ENCODE data around the gene FSHB. TPM values are rescaled to one million over a fixed set of nuclear protein-coding genes. Genes with fewer than 3 reads are reported as not detected.

Gene FSHB
- total and polyA plus RNA-seq, 2 of the 8 experiments (the other 6 are each of a cell fraction or from before 2014, with no cell fraction given): not detected

- TF ChIP-seq, protein P1, sequence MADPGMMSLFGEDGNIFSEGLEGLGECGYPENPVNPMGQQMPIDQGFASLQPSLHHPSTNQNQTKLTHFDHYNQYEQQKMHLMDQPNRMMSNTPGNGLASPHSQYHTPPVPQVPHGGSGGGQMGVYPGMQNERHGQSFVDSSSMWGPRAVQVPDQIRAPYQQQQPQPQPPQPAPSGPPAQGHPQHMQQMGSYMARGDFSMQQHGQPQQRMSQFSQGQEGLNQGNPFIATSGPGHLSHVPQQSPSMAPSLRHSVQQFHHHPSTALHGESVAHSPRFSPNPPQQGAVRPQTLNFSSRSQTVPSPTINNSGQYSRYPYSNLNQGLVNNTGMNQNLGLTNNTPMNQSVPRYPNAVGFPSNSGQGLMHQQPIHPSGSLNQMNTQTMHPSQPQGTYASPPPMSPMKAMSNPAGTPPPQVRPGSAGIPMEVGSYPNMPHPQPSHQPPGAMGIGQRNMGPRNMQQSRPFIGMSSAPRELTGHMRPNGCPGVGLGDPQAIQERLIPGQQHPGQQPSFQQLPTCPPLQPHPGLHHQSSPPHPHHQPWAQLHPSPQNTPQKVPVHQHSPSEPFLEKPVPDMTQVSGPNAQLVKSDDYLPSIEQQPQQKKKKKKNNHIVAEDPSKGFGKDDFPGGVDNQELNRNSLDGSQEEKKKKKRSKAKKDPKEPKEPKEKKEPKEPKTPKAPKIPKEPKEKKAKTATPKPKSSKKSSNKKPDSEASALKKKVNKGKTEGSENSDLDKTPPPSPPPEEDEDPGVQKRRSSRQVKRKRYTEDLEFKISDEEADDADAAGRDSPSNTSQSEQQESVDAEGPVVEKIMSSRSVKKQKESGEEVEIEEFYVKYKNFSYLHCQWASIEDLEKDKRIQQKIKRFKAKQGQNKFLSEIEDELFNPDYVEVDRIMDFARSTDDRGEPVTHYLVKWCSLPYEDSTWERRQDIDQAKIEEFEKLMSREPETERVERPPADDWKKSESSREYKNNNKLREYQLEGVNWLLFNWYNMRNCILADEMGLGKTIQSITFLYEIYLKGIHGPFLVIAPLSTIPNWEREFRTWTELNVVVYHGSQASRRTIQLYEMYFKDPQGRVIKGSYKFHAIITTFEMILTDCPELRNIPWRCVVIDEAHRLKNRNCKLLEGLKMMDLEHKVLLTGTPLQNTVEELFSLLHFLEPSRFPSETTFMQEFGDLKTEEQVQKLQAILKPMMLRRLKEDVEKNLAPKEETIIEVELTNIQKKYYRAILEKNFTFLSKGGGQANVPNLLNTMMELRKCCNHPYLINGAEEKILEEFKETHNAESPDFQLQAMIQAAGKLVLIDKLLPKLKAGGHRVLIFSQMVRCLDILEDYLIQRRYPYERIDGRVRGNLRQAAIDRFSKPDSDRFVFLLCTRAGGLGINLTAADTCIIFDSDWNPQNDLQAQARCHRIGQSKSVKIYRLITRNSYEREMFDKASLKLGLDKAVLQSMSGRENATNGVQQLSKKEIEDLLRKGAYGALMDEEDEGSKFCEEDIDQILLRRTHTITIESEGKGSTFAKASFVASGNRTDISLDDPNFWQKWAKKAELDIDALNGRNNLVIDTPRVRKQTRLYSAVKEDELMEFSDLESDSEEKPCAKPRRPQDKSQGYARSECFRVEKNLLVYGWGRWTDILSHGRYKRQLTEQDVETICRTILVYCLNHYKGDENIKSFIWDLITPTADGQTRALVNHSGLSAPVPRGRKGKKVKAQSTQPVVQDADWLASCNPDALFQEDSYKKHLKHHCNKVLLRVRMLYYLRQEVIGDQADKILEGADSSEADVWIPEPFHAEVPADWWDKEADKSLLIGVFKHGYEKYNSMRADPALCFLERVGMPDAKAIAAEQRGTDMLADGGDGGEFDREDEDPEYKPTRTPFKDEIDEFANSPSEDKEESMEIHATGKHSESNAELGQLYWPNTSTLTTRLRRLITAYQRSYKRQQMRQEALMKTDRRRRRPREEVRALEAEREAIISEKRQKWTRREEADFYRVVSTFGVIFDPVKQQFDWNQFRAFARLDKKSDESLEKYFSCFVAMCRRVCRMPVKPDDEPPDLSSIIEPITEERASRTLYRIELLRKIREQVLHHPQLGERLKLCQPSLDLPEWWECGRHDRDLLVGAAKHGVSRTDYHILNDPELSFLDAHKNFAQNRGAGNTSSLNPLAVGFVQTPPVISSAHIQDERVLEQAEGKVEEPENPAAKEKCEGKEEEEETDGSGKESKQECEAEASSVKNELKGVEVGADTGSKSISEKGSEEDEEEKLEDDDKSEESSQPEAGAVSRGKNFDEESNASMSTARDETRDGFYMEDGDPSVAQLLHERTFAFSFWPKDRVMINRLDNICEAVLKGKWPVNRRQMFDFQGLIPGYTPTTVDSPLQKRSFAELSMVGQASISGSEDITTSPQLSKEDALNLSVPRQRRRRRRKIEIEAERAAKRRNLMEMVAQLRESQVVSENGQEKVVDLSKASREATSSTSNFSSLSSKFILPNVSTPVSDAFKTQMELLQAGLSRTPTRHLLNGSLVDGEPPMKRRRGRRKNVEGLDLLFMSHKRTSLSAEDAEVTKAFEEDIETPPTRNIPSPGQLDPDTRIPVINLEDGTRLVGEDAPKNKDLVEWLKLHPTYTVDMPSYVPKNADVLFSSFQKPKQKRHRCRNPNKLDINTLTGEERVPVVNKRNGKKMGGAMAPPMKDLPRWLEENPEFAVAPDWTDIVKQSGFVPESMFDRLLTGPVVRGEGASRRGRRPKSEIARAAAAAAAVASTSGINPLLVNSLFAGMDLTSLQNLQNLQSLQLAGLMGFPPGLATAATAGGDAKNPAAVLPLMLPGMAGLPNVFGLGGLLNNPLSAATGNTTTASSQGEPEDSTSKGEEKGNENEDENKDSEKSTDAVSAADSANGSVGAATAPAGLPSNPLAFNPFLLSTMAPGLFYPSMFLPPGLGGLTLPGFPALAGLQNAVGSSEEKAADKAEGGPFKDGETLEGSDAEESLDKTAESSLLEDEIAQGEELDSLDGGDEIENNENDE (IDR thresholded peaks at IDR 0.05; ENCODE audit: insufficient replicate concordance, low read length): no peak
- TF ChIP-seq SP1 (IDR thresholded peaks at IDR 0.05; ENCODE audit: low read depth, low read length) (no peak), CBX5 (IDR thresholded peaks at IDR 0.05; ENCODE audit: low read depth, low read length) (no peak), SRF (IDR thresholded peaks at IDR 0.05; ENCODE audit: low read depth, low read length) (no peak), CBX8 (IDR thresholded peaks at IDR 0.05; ENCODE audit: borderline replicate concordance, low read depth, low read length) (no peak), RXRA (IDR thresholded peaks at IDR 0.05; ENCODE audit: insufficient read depth, low read depth, low read length) (no peak)
These were observed 24.4 kb upstream of the FSHB start (continued) for GRCh38 chr11:30206249-30206996.

Data from H1 (cell line).